H9 (cell line): ENCODE data around the gene CCNY. TPM values are rescaled to one million over a fixed set of nuclear protein-coding genes. Genes with fewer than 3 reads are reported as not detected.

Experiments
- DNase-seq: peaks from one replicate; pipeline ENCODE4 v3.0.0-alpha.2; 2017
- H2AFZ ChIP-seq: one replicate; pipeline ENCODE4 v1.6.1; 2013; ENCODE audit warnings: mild to moderate bottlenecking, low read length, control low read depth, moderate library complexity
- H2AK5ac ChIP-seq: 2 replicates; pipeline ENCODE4 v1.6.1; 2013; ENCODE audit warnings: low read length, control low read depth, mixed read lengths; ENCODE audit not compliant: insufficient read length
- H2BK120ac ChIP-seq: one replicate; pipeline ENCODE4 v1.6.1; 2013; ENCODE audit warnings: low read depth, mild to moderate bottlenecking, low read length, control low read depth, inconsistent platforms; ENCODE audit not compliant: poor library complexity, severe bottlenecking
- H2BK12ac ChIP-seq: 2 replicates; pipeline ENCODE4 v1.6.1; 2013; ENCODE audit warnings: low read length, control low read depth, mixed read lengths, low read depth; ENCODE audit not compliant: insufficient read length
- H2BK15ac ChIP-seq: 2 replicates; pipeline ENCODE4 v1.6.1; 2013; ENCODE audit warnings: low read depth, low read length, control low read depth
- H2BK20ac ChIP-seq: one replicate; pipeline ENCODE4 v1.6.1; 2013; ENCODE audit warnings: low read depth, mild to moderate bottlenecking, low read length, control low read depth, inconsistent platforms; ENCODE audit not compliant: poor library complexity, severe bottlenecking
- H2BK5ac ChIP-seq: 2 replicates; pipeline ENCODE4 v1.6.1; 2013; ENCODE audit warnings: low read length, control low read depth, mixed read lengths; ENCODE audit not compliant: insufficient read length
- H3K14ac ChIP-seq: 2 replicates; pipeline ENCODE4 v1.6.1; 2013; ENCODE audit warnings: low read length, control low read depth; ENCODE audit not compliant: insufficient read depth
- H3K18ac ChIP-seq: 2 replicates; pipeline ENCODE4 v1.6.1; 2013; ENCODE audit warnings: low read depth, mild to moderate bottlenecking, mixed read lengths, low read length, control low read depth; ENCODE audit not compliant: insufficient read length
- H3K23ac ChIP-seq: 2 replicates; pipeline ENCODE4 v1.6.1; 2013; ENCODE audit warnings: low read length, control low read depth, mixed read lengths, low read depth; ENCODE audit not compliant: insufficient read length
- H3K23me2 ChIP-seq: 2 replicates; pipeline ENCODE4 v1.6.1; 2013; ENCODE audit warnings: low read depth, mild to moderate bottlenecking, mixed read lengths, low read length, control low read depth; ENCODE audit not compliant: insufficient read length, poor library complexity, severe bottlenecking
- H3K27ac ChIP-seq: 2 replicates; pipeline ENCODE4 v1.5.1; 2013; ENCODE audit warnings: low read length, control low read depth, mixed read lengths, low read depth; ENCODE audit not compliant: insufficient read length
- H3K27me3 ChIP-seq: 2 replicates; pipeline ENCODE4 v1.6.1; 2013; ENCODE audit warnings: low read length, control low read depth, inconsistent platforms; ENCODE audit not compliant: insufficient read depth
- H3K4ac ChIP-seq: 2 replicates; pipeline ENCODE4 v1.6.1; 2013; ENCODE audit warnings: low read depth, mild to moderate bottlenecking, control low read depth, inconsistent platforms, low read length, moderate library complexity
- H3K4me1 ChIP-seq: 2 replicates; pipeline ENCODE4 v1.6.1; 2013; ENCODE audit warnings: low read length, control low read depth, inconsistent platforms; ENCODE audit not compliant: insufficient read depth
- H3K4me2 ChIP-seq: 2 replicates; pipeline ENCODE4 v1.6.1; 2013; ENCODE audit warnings: low read length, control low read depth, mixed read lengths; ENCODE audit not compliant: insufficient read length, insufficient read depth
- H3K56ac ChIP-seq: 2 replicates; pipeline ENCODE4 v1.6.1; 2013; ENCODE audit warnings: low read depth, mild to moderate bottlenecking, mixed read lengths, low read length, control low read depth; ENCODE audit not compliant: insufficient read length
- H3K79me1 ChIP-seq: 2 replicates; pipeline ENCODE4 v1.6.1; 2013; ENCODE audit warnings: low read depth, mild to moderate bottlenecking, moderate library complexity, low read length, control low read depth, inconsistent platforms; ENCODE audit not compliant: insufficient read depth, poor library complexity, severe bottlenecking
- H3K79me2 ChIP-seq: 2 replicates; pipeline ENCODE4 v1.6.1; 2013; ENCODE audit warnings: low read length, control low read depth, inconsistent platforms; ENCODE audit not compliant: insufficient read depth
- H3K9ac ChIP-seq: 2 replicates; pipeline ENCODE4 v1.6.1; 2013; ENCODE audit warnings: low read length, control low read depth, mixed read lengths; ENCODE audit not compliant: insufficient read length; ENCODE audit errors: extremely low read depth
- H3K9me3 ChIP-seq: one replicate; pipeline ENCODE4 v1.6.1; 2013; ENCODE audit warnings: low read depth, low read length, inconsistent platforms; ENCODE audit not compliant: control insufficient read depth
- H3T11ph ChIP-seq: one replicate; pipeline ENCODE4 v1.6.1; 2013; ENCODE audit warnings: mild to moderate bottlenecking, low read length, control low read depth, inconsistent platforms
- H4K20me1 ChIP-seq: one replicate; pipeline ENCODE4 v1.6.1; 2013; ENCODE audit not compliant: control insufficient read depth, insufficient read length, insufficient read depth
- H4K5ac ChIP-seq: 2 replicates; pipeline ENCODE4 v1.6.1; 2013; ENCODE audit warnings: low read depth, mild to moderate bottlenecking, mixed read lengths, low read length, control low read depth; ENCODE audit not compliant: insufficient read length
- H4K8ac ChIP-seq: replicated peaks from 2 replicates; pipeline ENCODE4 v1.6.1; 2013; ENCODE audit warnings: low read length, control low read depth, mixed read lengths, low read depth; ENCODE audit not compliant: insufficient read length
- H4K91ac ChIP-seq: 2 replicates; pipeline ENCODE4 v1.6.1; 2013; ENCODE audit warnings: low read depth, mild to moderate bottlenecking, moderate library complexity, mixed read lengths, low read length, control low read depth; ENCODE audit not compliant: insufficient read length
- H3K27ac Mint-ChIP-seq, 3 experiments: 2 replicates in 2 of 3; 3 replicates in 1 of 3; pipeline ENCODE4 v1.8.0; 2020 to 2021; ENCODE audit warnings: mixed read lengths in 3 of 3, mild to moderate bottlenecking in 1 of 3, moderate library complexity in 1 of 3
- H3K27me3 Mint-ChIP-seq: 2 replicates; pipeline ENCODE4 v1.8.0; 2021; ENCODE audit warnings: low read depth, mild to moderate bottlenecking, moderate library complexity, mixed read lengths
- H3K36me3 Mint-ChIP-seq, 3 experiments: 2 replicates in 2 of 3; 3 replicates in 1 of 3; pipeline ENCODE4 v1.8.0; 2020 to 2021; ENCODE audit warnings: low read depth in 3 of 3, mixed read lengths in 3 of 3; ENCODE audit not compliant: insufficient read depth in 1 of 3
- H3K4me1 Mint-ChIP-seq, 2 experiments: 2 replicates each; pipeline ENCODE4 v1.8.0; 2020; ENCODE audit warnings: mixed read lengths in 2 of 2
- H3K4me3 Mint-ChIP-seq, 2 experiments: 2 replicates in 1 of 2; 3 replicates in 1 of 2; pipeline ENCODE4 v1.8.0; 2020 to 2021; ENCODE audit warnings: mild to moderate bottlenecking in 2 of 2, mixed read lengths in 2 of 2, moderate library complexity in 1 of 2
- H3K9me3 Mint-ChIP-seq, 2 experiments: 2 replicates in 1 of 2; 3 replicates in 1 of 2; pipeline ENCODE4 v1.8.0; 2020; ENCODE audit warnings: mild to moderate bottlenecking in 2 of 2, mixed read lengths in 2 of 2, moderate library complexity in 1 of 2
- CTCF ChIP-seq: fragments of 200-600 bp; sonication (generic); conservative IDR thresholded peaks from 3 replicates; pipeline ENCODE4 v1.8.0; 2021; ENCODE audit warnings: antibody characterized with exemption, mild to moderate bottlenecking
- WGBS: extraction: QIAGEN DNeasy Blood & Tissue Kit; methylation state at CpG from one replicate; pipeline ENCODE4 v1.1.7; 2013; ENCODE audit warnings: missing lambda C conversion rate, low lambda C conversion rate, mixed read lengths; ENCODE audit not compliant: insufficient read length; ENCODE audit errors: extremely low coverage; 5-methylcytosine and 5-hydroxymethylcytosine counted together
- total RNA-seq: library from RNA; stranded (reverse); gene quantifications from 2 replicates; pipeline ENCODE4 v1.2.1, GENCODE V29; 2021

CCNY gene
- total RNA-seq, 1 experiment from 2014 or later = 62.1 TPM

- no peak overlapping the region for H3K4me2 ChIP-seq
- H3K9me3 ChIP-seq = no peaks in the 10 kb centered on the region
- H3K9ac ChIP-seq = no peak overlapping the region
- no peaks in the 10 kb centered on the region for H3K23me2 ChIP-seq
- H3K4ac ChIP-seq = no peak overlapping the region
- no peak overlapping the region for H2BK12ac ChIP-seq
- H3K27me3 ChIP-seq = no peaks in the 10 kb centered on the region
- H3K27me3 Mint-ChIP-seq = no peaks in the 10 kb centered on the region
- no peaks in the 10 kb centered on the region; the same call in 1 of the 2 replicates for H3K4me1 ChIP-seq
- H3K4me3 Mint-ChIP-seq = no peak overlapping the region
- H3K79me1 ChIP-seq = no peaks in the 10 kb centered on the region
- no peak overlapping the region; a peak in 2 of 7 replicates for H3K27ac Mint-ChIP-seq
- H2BK15ac ChIP-seq = no peak overlapping the region
- DNase-seq = no peak
- no peak overlapping the region for H3K23ac ChIP-seq
- no peak overlapping the region for H4K8ac ChIP-seq
- no peak overlapping the region for H2AFZ ChIP-seq
- no peak overlapping the region for H2AK5ac ChIP-seq
- no peaks in the 10 kb centered on the region for H4K20me1 ChIP-seq
- no peak overlapping the region for H4K5ac ChIP-seq
- H3K27ac ChIP-seq = no peak overlapping the region
- no CpG with 5 or more reads among the region's 5 CpGs for WGBS
- no peak overlapping the region for H3K14ac ChIP-seq
- H2BK120ac ChIP-seq = no peak overlapping the region
- H3K79me2 ChIP-seq = peaks cover 14% of the 10 kb centered on the region; the same call in 1 of the 2 replicates
- no peak overlapping the region for H2BK20ac ChIP-seq
- no peak overlapping the region for H3K18ac ChIP-seq
- H4K91ac ChIP-seq = no peak overlapping the region
- no peaks in the 10 kb centered on the region for H3K36me3 Mint-ChIP-seq
- TF ChIP-seq CTCF = no peak
- H3K56ac ChIP-seq = no peak overlapping the region
- no peaks in the 10 kb centered on the region for H3K9me3 Mint-ChIP-seq
- H3K4me1 Mint-ChIP-seq = peaks cover 16 to 19% of the 10 kb centered on the region in 2 experiments
- H3T11ph ChIP-seq = no peak overlapping the region
- H2BK5ac ChIP-seq = no peak overlapping the region
These were observed 27.3 kb downstream of the CCNY start for GRCh38 chr10:35363587-35363986.
